GM15510 (cell line): ENCODE measurements around the gene SPINDOC.

ENCODE experiments used
- POLR2A ChIP-seq: IDR thresholded peaks from 3 replicates; pipeline ENCODE4 v1.6.1; 2011; ENCODE audit warnings: borderline replicate concordance; ENCODE audit not compliant: insufficient read length; ENCODE audit errors: extremely low read depth

The SPINDOC gene

GRCh38 chr11:63775191-63775590 is 38.1 kb upstream of the SPINDOC start:
- no peak for TF ChIP-seq POLR2A

GRCh38 chr11:63779039-63779438 is 34.2 kb upstream of the SPINDOC start:
- TF ChIP-seq POLR2A: no peak

DNA sequence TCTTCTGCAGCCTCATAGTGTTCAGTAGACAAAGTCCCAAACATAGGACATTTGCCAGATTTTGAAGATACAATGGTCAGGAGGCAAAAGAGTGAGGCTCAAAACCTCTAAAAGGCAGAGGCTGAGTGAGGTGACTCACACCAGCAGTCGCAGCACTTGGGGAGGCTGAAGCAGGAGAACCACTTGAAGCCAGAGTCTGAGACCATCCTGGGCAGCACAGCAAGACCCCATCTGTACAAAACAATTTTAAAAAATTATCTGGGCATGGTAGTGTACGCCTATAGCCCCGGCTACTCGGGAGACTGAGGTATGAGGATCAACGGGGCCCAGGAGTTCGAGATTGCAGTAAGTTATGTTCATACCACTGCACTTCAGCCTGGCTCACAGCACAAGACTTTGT is 30.5 kb upstream of the SPINDOC start:
- TF ChIP-seq POLR2A: no peak

GRCh38 chr11:63783925-63784592 is 29.2 kb upstream of the SPINDOC start:
- no peak for TF ChIP-seq POLR2A

- no peak for TF ChIP-seq POLR2A
These were observed 27.4 kb upstream of the SPINDOC start for GRCh38 chr11:63785823-63786222.

DNA sequence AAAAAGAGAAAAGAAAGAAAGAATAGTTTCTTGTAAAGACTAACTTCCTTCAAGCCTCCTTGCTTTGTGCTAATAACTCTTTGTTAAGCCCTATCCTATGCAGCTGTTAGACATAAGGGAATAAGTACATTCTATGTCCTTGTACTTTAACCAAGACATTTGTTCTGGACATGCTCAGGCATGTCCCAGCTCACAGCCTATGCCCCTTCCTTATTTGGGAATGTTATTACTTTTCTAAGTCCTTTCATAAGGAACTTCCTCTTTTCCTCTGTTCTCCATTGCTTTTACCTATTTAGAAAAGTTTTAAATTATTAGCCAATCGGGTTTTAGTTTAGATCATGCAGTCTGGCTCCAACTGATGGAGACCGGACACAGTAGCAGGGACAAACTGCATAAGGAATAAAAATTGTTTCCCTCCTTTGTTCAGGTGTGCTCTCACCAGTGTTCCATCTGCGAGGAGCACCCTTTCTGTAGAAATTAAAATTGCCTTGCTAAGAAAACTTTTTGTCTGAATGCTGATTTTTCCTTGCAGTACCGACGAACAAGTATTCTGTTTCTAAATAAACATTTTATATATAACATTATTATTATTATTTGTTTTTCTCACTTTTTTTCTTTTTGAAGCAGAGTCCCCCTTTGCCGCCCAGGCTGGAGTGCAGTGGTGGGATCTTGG is 21.6 kb upstream of the SPINDOC start:
- no peak for TF ChIP-seq POLR2A

DNA sequence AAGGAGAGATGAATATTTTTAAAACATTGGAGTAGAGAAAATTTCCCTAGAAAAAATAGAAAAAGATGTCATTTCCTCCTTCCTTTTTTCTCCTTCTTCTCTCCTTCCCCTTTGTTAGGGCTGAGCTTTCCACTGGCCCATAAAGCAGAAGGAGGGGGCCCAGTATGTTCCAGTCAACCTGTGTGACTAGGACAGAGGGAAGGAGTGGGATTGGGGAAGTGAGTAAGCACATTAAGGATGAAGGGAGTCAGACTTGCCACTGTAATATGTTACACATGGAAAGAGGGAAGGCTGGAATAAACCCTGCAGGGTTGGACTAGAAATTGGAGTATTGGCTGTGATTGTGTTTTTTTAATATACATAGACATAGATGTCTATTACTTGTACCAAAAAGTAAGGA is 20.1 kb upstream of the SPINDOC start:
- TF ChIP-seq POLR2A: no peak

- no peak for TF ChIP-seq POLR2A
These were observed 18.2 kb upstream of the SPINDOC start for GRCh38 chr11:63795066-63795465.

- TF ChIP-seq POLR2A: no peak
These were observed 12.3 kb upstream of the SPINDOC start for GRCh38 chr11:63800921-63801320.

DNA sequence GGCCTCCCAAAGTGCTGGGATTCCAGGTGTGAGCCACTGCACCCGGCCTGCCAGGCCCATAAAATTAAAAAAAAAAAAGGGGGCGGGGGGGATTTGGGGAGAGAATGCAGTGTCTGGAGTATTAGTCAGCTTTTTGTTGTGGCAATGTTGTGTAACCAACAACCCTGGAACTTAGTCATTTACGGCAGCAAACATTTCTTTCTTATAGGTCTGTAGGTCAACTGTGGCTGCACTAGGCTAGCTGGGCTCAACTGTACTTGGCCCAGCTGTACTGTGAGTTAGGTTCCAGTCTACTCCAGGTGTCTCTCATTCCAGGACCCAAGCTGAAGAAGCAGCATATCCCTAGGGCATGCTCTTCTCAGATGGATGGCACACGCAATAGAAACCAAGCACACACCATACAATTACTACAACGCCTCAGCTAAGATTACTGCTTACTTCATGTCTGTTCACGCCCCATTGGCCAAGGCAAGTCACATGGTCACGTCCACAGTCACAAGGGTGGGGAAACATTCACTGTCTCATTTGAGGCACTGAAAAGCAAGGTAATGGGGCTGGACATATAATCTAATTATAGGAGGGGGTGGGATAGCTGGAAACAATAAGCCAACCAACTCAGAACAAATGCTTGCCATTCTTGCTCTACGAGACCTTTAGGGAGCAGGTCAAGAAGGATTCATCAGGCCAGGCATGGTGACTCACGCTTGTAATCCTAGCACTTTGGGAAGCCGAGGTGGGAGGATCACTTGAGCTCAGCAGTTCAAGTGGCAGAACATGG is 10.4 kb upstream of the SPINDOC start:
- no peak for TF ChIP-seq POLR2A

GRCh38 chr11:63804259-63804658 is 9.0 kb upstream of the SPINDOC start:
- no peak for TF ChIP-seq POLR2A

GRCh38 chr11:63805844-63806415 is 7.3 kb upstream of the SPINDOC start:
- TF ChIP-seq POLR2A: no peak

GRCh38 chr11:63811522-63811921 is 1.7 kb upstream of the SPINDOC start:
- TF ChIP-seq POLR2A: no peak

DNA sequence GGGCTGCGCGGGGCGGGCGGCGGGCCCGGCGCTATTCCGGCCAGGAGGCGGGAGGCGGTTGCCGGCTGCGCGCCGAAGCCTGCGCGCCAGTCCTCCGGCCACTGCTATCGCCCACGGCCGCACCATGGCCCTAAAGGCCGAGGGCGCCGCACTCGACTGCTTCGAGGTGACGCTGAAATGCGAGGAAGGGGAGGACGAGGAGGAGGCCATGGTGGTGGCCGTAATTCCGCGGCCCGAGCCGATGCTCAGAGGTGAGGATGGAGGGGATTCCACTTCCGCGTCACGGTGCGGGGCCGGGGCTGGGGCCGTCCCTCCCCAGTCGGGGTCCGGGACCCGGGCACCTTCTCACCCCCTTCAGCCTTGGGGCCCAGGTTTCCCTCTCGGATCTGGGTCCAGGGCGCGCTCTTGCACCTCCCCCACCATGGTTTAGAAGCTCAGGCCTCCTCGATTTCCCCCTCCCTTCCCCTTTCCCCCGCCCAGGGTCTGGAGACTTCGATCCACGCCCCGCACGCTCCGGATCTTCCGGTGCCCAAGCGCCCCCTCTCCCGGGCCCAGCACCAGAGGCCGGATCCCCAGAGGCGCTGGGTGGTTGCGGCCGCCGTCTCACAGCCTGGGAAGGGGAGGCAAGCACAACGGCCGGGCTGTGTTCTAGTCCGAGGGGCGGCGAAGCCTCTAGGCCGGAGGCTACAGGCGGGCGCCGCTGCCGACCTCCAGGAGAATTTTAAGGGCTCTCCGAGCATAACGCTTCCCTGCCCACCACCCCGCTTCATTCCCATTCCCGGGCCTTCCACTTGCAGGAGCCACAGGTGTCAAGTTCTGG is 517 bp downstream of the SPINDOC start:
- no peak for TF ChIP-seq POLR2A
